Muscle of arm (tissue), 12 donors: ENCODE measurements around the gene AK1. TPM values are rescaled to one million over a fixed set of nuclear protein-coding genes. Genes with fewer than 3 reads are reported as not detected.

Experiments
- DNase-seq: peaks from one replicate; pipeline ENCODE4 v3.0.0-alpha.2; 2013
- polyA plus RNA-seq, 12 donors: library from polyadenylated mRNA; unstranded; fragments of 120-200 nt; gene quantifications; one replicate each; pipeline ENCODE4 v1.2.1, GENCODE V29; 2013; ENCODE audit not compliant: insufficient read length in 12 of 12

Gene AK1
- polyA plus RNA-seq, 12 donors, result 441 to 7,878 (median 918) TPM

DNA sequence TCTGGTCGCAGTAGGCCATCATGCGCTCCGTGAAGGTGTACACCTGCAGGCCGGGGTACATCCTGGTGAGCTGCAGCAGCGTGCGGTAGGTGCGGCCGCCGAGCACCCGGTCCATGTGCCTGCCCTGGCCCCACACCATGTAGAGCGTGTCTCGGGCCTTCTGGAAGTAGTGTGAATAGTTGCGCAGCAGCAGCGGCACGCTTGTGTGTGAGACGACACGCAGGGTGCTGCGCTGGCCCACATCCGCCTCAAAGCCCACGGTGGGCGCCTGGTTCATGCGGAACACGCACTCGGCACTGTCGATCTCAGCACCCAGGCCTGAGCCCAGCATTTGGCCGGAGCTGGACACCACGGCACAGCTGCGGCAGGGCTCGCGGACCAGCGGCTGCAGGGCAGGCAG is 34.8 kb upstream of the AK1 start:
- DNase-seq, result no peak

DNA sequence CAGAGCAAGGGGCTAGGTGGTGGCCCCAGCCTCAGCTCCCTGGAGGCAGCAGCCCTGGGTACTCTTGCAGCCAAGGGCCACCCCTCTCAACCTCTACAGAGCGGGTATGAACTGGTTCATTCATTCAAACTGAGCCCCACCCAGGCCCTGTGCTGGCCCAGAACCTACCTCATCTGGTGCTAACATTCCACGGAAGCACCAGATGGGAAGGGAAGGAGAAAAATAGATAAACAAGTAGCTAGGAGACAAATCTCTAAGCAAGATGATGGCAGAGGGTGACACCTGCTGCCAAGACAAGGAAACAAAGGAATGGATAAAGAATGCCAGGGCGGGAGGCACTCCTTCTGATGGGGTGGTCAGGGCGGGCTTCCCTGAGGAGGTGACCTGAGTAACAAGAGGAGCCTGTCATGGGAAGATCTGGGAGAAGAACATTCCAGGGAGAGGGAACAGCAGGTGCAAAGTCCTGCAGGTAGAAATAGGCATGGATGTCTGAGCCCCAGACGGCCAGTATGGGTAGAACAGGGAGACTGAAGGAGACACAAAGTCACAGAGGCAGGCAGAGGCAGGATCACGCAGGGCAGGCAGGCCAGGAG is 33.2 kb upstream of the AK1 start:
- DNase-seq, result no peak

DNA sequence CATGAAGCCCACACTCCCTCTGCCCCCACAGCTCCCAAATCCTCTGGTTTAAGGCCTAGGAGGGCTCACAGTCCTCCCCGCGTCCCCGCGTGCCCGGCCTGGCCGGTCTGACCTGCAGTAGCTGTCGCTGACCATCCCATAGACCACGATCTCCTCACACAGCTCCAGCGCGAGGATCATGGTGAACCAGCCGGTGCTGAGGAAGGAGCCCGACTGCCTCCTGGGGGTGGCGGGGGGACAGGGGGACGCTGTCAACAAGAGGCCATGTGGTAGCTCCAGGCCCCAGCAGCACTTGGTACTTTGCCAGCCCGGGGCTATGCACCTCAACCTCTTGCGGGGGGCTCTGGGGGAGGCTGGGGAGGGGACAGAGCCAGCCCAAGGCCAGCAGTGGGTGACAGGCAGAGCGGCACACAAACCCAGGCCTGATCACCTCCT is 32.4 kb upstream of the AK1 start:
- DNase-seq, result no peak

DNA sequence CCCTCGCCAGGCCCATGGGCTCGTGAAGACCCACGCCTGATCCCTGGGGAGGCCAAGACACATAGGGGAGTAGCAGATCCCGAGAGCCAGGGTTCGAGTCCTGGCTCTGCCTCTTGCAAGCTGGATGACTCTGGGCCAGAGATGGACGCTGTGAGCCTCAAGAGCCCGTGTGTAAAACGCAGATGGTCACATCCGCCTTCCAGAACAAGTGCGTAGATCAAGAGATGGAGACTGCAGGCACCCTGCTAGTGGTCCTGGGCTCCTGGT is 31.1 kb upstream of the AK1 start:
- no peak for DNase-seq

DNA sequence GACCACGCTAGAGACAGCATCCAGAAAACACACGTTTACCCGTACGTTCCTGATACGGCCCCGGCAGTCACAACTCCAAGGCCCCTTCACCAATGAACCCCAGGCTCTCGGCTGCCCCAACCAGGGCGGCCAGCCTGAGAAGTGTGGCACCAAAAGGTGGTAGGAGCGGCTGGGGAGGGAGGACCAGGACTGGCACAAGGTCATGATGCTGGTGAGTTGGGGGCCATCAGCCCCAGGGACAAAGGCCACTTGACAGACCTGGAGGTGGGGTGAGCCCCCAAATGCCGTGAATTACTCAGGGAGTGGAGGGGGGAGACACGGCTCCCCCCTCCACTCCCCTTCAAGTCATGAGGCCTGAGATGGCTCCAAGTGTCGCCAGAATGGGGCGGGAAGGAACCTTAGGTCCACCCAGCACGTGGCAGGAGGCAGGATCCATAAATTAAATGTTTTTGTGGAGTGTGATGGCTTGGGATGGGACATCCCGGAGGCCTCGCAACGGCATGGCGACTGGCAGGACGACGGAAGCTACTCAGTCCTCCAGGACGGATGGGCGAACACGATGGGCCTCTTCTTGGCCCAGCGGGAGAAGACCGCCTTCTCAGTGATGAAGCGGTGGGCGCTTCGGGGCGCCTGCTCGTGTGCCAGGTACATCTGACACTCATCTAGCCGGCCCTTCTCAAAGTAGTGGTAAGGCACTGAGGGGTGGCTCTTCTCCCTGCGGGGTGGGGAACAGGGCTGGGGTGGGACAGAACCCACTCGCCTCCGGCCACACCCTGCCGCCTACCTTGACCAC is 30.6 kb upstream of the AK1 start:
- DNase-seq, result no peak

DNA sequence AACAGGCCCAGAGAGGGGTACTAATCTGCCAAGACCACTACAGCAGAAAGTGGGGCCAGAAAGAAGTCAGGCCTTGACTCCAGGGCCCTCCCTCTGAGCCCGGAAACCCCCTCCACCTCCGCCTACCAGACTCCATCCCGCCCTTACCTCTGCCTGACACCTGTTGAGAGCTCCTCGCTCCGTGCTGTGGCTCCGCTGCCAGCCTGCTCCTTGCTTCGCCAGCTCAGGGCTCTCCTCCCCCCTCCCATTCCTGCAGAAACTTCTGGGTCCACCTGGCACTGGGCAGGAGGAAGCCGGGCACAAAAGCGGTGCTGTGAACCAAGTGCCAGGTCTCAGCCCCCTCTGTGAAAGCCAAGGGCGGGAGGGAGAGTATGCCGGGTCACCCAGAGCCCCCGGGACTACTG is 28.3 kb upstream of the AK1 start:
- no peak for DNase-seq

DNA sequence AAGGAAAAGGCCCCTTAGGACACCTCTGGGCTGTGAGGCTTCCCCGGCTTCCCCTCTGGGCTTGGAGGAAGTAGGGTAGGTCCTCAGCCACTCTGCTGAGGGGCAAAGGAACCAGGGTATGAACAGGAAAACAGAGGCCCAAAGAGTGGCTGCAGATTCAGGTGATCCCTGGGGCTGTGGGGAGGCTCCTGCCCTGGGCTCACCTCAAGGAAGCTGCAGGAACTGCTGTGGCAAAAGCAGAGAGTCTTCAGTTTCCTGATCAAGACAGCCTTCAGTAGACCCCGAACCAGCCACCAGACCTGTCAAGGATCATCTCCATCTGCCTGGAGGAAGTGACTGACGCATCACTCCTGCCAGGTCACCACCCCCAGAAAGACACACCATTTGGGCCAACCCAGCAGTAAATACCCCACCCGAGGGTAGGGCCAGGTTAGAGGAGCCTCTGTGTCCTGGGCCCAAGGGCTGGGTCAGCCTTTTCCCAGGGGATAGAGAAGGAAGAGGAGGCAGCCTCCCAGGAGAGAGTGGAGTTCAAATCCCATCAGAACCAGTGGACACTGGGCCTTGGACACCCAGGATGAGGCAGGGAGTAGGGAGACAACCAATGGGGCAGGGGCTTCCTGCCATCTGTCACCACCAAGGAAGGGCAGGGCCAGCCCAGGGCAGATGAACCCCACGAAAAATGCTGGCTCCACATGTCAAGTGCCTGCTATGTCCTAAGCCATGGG is 27.7 kb upstream of the AK1 start:
- no peak for DNase-seq

DNA sequence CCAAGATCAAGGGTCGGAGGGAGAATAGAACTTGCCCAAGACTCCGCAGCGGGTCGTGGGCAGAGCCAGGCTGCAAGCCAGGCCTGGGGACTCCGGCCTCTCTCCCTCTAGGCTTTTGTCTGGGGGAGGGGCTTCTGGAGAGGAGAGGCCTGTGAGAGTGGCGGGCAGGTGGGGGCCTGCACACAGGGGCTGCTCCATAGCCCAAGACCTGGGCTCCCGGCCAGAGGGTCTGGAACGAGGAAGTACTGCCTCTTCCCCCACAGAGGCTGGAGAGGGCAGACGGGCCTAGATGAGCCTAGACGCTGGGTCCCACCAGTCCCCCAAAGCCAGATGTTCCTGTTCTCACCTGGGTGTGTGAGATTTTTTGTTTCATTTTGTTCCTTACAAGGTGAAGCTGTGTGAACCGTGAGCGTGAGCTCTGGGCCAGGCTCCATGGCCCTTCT is 27.1 kb upstream of the AK1 start:
- no peak for DNase-seq

DNA sequence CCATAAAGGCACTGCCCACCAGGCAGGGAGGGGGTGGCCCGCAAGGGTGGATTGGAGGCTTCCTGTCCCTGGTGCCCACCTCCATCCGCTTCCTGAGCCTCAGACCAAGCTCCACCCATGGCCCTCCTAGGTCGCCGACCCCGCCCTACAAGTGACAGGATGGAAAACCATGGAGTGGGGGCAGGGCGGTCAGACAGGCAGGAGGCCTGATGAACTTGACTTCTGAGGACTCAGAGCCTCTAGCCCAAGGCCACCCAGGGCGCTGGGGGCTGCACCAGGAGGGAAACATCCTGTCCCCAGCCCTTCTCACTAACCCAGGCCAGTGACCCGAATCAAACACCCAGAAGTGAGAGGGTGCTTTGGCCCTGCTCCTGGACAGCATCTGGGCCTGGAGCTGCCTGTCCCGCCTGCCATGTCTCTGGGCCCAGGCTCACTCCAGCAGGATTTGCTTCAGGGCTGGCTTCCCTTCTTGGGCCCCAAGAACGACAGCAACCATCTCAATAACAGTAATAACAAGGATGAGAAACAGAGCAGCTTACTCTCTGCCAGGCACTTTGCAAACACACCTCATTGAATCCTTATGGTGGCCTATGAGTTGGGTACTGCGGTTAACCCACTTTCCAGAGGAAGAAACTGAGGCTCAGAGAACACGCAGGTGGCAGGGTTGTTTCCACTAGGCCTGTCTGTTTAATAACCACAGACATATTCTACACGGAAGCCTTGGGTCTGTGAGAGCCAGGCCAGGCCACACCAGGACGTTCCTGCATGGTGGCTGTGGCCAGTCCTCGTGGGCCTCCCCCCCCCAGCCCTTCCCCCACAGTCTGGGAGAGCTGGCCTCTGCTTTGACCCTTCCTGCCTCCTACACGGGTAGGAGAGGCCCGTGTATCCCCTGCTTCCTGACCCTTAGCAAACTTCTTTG is 26.3 kb upstream of the AK1 start:
- DNase-seq, result no peak

DNA sequence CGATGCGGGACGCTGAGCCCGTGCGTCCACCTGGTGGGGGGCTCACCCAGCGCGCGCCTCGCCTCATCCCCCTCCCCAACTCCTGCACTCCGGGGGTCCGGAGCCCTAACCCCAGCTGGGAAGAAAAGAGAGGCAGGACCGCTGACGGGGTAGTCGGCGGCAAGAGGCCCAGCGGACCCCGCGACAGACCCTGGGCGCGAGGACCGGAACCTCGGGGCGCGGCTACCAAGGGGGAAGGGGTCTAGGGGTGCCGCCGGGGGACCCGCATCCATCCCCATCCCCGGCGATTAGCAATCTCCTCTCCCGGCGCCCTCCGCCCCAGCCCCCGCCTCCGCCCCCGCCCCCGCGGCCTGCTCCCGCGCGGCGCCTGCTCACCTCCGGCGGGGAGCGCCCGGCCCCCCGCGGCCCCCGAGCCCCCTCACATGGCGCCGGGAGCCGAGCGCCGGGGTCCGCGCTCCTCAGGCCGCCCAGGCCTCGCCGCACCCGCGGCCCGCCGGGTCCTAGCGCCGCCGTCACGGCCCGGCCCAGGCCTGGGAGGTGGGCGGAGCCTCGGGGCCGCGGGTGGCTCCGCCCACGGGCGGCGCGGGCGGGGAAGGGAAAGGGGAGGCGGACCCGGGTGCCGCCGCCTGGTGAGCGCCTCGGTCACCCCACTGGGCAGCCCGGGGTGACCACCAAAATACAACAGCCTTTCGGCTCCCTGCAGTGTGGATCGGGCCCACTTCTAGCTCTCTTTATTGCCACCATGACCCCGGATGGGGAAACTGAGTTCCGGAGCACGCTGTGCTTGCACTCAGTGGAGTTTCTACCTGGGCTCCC is 21.9 kb upstream of the AK1 start, which contains the start of gene ST6GALNAC6:
Gene ST6GALNAC6, minus strand, starts transcription at position 476 of the 816 bp plus-strand sequence. CDS start 1,622 bp downstream, outside the sequence.
- no peak for DNase-seq

DNA sequence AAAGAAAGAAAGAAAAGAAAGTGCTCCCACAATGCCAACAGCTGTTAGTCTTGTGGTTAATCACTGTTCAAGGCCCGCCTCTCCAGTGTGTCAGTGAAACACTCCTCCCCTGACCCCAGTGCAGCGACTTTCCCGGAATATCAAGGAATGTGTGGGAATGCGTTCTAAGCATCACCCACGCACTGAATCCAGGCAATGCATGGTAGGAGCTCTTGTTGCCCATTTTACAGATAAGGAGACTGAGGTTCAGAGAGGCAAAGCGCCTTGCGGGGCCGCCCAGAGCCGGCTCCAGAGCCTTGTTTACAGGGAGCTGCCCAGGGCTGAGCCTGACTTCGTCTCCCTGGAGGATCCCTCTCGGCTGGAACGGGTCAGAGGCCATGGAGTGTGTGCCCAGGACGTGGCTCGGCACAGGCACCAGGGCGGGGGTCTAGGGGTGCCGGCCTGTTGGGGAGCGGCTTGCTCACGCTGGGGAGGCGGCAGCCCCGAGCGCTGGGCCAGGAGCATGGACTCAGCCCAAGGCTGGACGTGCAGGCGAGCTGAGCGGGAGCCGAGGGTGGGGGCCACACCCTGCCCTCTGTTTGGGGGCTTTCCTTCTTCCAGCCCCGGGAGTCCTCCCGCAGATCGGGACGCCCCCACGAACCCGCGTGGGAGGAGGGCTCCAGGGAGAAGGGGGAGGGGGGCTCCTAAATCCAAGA is 21.1 kb upstream of the AK1 start:
- no peak for DNase-seq

DNA sequence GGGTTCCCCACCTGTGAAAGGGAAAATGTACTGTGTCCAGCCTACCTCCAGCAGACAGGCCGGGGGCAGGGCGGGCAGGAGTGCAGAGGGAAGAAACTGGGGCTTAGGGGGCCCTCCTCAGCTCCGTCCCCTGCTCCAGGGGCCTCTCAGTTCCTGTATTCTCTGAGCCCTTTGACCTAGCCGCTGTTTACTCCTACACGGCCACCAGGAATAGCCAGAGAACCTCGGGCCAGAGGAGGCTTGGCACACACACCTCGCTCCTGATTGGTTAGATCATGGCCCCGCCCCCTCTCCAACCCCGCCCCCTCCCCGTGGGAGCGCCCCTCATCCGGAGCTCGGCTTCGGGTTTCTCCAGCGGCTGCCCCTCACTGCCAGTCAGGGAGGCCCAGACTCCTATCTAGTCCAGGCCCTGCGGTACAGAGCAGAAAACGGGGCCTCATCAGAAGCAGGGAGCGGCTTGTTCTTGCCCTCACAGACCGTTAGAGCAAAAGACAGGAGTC is 19.8 kb upstream of the AK1 start:
- no peak for DNase-seq

DNA sequence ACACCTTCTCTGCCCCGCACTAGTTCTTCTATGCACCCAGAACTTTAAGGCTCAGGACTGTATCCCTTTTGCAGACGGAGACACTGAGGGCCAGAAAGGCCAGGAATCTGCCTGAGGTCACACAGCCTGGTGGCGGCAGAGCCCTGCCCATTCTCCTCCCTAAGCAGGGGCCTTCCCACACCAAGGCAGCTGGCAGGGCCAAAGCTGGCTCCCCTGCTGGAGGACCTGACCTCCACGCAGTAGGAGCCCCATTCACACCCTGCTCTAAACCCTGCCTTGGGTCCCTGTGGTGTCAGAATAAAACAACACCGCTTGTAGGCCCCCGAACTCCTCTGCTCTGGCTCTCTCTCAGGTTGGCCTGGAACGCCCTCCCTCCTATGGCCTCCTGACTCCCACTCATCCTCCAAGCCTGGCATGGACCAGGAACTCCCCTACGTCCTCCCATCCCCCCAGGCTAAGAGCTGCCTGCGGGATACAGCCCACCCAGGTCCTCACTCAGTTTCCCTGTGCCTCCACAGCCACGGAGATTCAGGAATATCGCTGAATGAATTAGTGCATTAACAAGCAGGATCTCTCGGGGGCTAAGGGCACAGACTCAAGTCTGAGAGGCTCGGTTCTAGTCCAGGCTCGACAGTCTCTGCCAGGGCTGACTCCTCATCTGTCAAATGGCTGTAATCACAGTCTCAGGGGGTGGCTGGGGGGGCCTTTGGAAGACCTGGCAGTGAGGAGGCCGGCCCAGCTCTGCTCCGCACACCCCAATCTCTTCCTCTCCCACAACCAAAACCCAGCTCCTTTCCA is 19.1 kb upstream of the AK1 start:
- no peak for DNase-seq

DNA sequence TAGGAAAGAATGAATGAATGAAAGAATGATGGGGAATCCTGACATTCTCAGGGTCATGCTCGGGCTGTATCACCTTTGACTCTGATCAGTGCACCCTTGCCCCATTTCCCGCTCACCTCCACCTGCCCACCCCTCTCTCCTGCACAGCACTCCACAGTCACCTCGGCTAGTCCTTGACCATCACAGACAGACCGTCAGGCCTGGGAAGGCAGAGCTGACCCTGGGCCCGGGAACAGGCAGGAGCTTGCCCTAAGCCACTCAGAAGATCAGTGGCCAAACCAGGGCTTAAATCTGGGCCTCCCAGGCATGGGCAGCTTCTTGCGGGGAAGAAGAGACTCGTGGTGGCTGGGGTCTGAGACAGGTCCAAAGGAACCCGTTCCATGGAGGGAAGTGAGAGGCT is 18.3 kb upstream of the AK1 start:
- no peak for DNase-seq

DNA sequence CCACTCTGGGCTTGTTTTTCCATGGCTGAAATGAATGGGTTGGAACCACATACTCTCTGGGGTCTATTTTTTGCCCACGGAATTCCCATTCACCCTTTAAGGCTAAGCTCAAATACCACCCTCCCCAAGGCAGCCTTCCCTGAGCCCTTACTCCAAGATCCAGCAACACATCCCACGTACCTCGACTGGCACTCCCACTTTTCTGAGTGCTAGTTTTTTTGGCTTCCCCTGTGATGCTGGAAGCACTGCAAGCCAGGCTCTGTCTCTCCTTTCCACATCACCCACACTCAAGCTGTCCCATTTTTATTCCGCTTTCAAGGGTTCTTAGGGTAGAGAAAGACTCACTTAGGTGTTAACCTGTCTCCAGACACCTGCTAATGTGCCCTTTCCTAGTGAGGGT is 15.9 kb upstream of the AK1 start:
- DNase-seq, result no peak

DNA sequence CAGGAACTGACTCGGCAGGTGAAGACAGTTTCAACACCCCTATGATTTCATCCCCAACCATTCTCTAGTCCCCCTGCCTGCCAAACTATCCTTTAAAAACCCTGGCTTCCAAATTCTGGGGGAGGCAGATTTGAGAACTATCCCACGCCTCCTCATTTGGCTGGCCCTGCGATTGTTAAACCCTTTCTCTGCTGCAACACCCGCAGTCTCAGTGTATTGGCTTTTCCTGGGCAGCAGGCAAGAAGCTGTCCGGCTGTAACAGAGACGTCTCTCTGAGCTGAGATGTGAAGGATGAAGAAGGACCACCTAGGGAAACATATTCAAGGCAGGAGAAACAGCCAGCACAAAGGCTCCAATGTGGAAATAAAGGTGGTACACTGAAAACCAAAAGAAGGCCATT is 15.4 kb upstream of the AK1 start:
- DNase-seq, result no peak

DNA sequence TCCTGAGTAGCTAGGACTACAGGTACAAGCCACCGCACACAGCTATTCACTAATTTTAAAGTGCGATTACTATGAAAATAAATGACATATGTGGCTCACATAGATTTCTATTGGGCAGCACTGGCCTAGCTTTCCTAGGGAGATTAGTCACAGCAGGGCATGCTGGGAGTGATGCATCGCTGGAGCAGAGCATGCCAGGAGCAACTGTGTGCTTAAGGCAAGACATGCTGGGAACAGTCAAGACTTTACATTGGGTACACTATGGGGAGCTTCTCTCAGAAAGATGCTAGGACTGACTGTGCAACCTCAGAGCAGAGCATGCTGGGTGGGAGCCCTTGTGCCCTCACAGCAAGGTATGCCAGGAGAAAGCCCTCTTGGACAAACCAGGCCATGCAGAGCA is 12.6 kb upstream of the AK1 start:
- no peak for DNase-seq

DNA sequence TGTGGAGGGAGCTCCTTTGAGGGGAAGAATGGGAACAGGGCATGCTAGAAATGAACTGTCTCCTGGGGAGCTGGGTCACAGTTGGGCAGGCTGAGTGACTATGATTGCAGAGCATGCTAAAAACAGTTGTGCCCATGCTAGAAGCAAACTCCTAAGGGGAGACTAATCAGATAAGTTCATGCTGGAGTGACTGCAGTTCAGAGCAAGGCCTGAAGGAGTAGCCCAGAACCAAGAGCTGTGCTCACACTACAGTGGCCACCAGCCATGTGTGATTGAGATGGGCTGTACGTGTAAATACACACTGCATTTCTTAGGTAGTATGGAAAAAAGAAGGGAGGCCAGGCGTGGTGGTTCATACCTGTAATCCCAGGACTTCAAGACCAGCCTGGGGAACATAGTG is 10.3 kb upstream of the AK1 start:
- no peak for DNase-seq

DNA sequence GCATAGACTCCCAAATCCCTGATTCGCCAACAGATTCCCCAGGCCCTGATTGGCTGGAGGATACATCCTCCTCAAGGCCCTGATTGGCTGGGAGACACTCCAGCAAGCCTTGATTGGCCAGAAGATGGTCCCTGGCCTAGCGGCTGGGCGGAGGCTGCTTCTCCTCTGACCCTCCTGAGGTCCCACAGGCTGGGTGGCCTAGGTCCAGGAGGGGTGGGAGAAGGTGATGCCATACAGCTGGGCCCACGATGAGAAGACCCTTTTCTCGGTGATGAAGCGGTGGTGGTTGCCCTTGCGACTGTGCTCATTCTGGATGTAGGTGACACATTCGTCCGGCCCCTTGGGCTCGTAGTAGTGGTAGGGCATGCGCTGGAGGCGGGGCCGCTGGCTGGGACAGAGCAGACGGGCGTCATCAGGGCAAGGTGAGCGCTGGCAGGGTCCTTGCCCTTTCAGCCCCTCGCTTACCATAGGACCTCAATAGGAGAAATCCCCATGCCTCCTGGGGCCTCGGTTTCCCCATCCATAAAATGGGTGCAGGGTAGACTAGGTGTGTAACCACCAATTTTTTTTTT is 9.0 kb upstream of the AK1 start:
- DNase-seq, result no peak
